Choroid plexus epithelial cell (primary cell): ENCODE data around the gene SLC44A3.

Experiments used
- DNase-seq: peaks from one replicate; pipeline ENCODE4 v3.0.0-alpha.2; 2010; ENCODE audit warnings: low read depth
- H3K4me3 ChIP-seq: 2 replicates; pipeline ENCODE4 v1.5.1; 2011; ENCODE audit warnings: low read depth, mild to moderate bottlenecking, control low read depth, low read length, moderate library complexity
- CTCF ChIP-seq: conservative IDR thresholded peaks from 2 replicates; pipeline ENCODE4 v1.5.1; 2011; ENCODE audit warnings: low read depth, mild to moderate bottlenecking, control low read depth, inconsistent platforms, low read length, moderate library complexity

The SLC44A3 gene

GRCh38 chr1:94819945-94820746, at the start of gene SLC44A3:
Gene SLC44A3, plus strand, starts transcription at chr1:94820357. Its CDS starts 95 bp downstream, at chr1:94820452.
- peak within 1 kb of the TSS; percentile 69 for H3K4me3 ChIP-seq
- peak; percentile 29 for TF ChIP-seq CTCF
- peak; percentile 58 for DNase-seq

- DNase-seq, result peak; percentile 98
- no peak for TF ChIP-seq CTCF
- no peak overlapping the region for H3K4me3 ChIP-seq
Measured at GRCh38 chr1:94772230-94772641, 47.9 kb upstream of the SLC44A3 start.

GRCh38 chr1:94772845-94773244, 47.3 kb upstream of the SLC44A3 start:
- DNase-seq, result no peak
- TF ChIP-seq CTCF, result no peak

GRCh38 chr1:94773296-94773809, 46.8 kb upstream of the SLC44A3 start:
- no peak for TF ChIP-seq CTCF

More at GRCh38 chr1:94772845-94773244, 47.3 kb upstream of the SLC44A3 start:
- no peak overlapping the region for H3K4me3 ChIP-seq

GRCh38 chr1:94773931-94774422, 46.2 kb upstream of the SLC44A3 start:
- peak; percentile 93 for DNase-seq
- H3K4me3 ChIP-seq, result no peak overlapping the region
- no peak for TF ChIP-seq CTCF

More at GRCh38 chr1:94773296-94773809, 46.8 kb upstream of the SLC44A3 start:
- H3K4me3 ChIP-seq, result no peak overlapping the region
- DNase-seq, result no peak

GRCh38 chr1:94776474-94776873, 43.7 kb upstream of the SLC44A3 start:
- TF ChIP-seq CTCF, result no peak
- no peak overlapping the region for H3K4me3 ChIP-seq
- DNase-seq, result no peak

- no peak overlapping the region for H3K4me3 ChIP-seq
- TF ChIP-seq CTCF, result no peak
- no peak for DNase-seq
Measured at GRCh38 chr1:94777281-94777680, 42.9 kb upstream of the SLC44A3 start.
